Kidney glomerular epithelial cell (primary cell): Measurements from ENCODE around the gene MYOF.
A peak's percentile ranks its signal among the peaks of the same experiment; 100 is the strongest.

Experiments used
- DNase-seq: peaks from one replicate; lab custom pipeline; 2025; lab: John Stamatoyannopoulos, UW

MYOF gene

GRCh38 chr10:93482145-93482834 is at the start of gene MYOF:
Gene MYOF, minus strand, starts transcription at chr10:93482334. Its CDS starts 140 bp downstream, at chr10:93482194.
- DNase-seq = peak; percentile 94

- DNase-seq = no peak
These were observed 36.4 kb upstream of the MYOF start for GRCh38 chr10:93518531-93518930.

- no peak for DNase-seq
These were observed 33.9 kb upstream of the MYOF start for GRCh38 chr10:93516006-93516380.

GRCh38 chr10:93515071-93516005 is 33.2 kb upstream of the MYOF start:
- no peak for DNase-seq

GRCh38 chr10:93514521-93514920 is 32.4 kb upstream of the MYOF start:
- DNase-seq = no peak

- DNase-seq = no peak
These were observed 31.0 kb upstream of the MYOF start for GRCh38 chr10:93513091-93513490.

- no peak for DNase-seq
These were observed 30.4 kb upstream of the MYOF start for GRCh38 chr10:93512565-93512964.

GRCh38 chr10:93509816-93510215 is 27.7 kb upstream of the MYOF start:
- DNase-seq = no peak

GRCh38 chr10:93505075-93505474 is 22.9 kb upstream of the MYOF start:
- no peak for DNase-seq

GRCh38 chr10:93503075-93503474 is 20.9 kb upstream of the MYOF start:
- no peak for DNase-seq

- DNase-seq = no peak
These were observed 19.5 kb upstream of the MYOF start for GRCh38 chr10:93501650-93502049.

- no peak for DNase-seq
These were observed 16.0 kb upstream of the MYOF start for GRCh38 chr10:93498166-93498565.

GRCh38 chr10:93496322-93497041 is 14.3 kb upstream of the MYOF start, which contains the start of gene CEP55:
Gene CEP55, plus strand, starts transcription at chr10:93496612. Its CDS starts 3,440 bp downstream, at chr10:93500052.
- peak; percentile 93 for DNase-seq

- DNase-seq = no peak
These were observed 13.7 kb upstream of the MYOF start for GRCh38 chr10:93495654-93496321.

- no peak for DNase-seq
These were observed 12.4 kb upstream of the MYOF start for GRCh38 chr10:93494494-93494893.

GRCh38 chr10:93493162-93493561 is 11.0 kb upstream of the MYOF start:
- no peak for DNase-seq

GRCh38 chr10:93491602-93492121 is 9.5 kb upstream of the MYOF start:
- DNase-seq = no peak

- DNase-seq = no peak
These were observed 6.9 kb upstream of the MYOF start for GRCh38 chr10:93488956-93489528.

- DNase-seq = no peak
These were observed 3.6 kb upstream of the MYOF start for GRCh38 chr10:93485690-93486089.

- DNase-seq = no peak
These were observed 443 bp downstream of the MYOF start for GRCh38 chr10:93481637-93482144.

- no peak for DNase-seq
These were observed 3.3 kb downstream of the MYOF start for GRCh38 chr10:93478873-93479272.
